H1 (cell line): ENCODE measurements around the gene LIAS. TPM values are rescaled to one million over a fixed set of nuclear protein-coding genes. Genes with fewer than 3 reads are reported as not detected.

ENCODE experiments used
- BCL11A ChIP-seq, 2 experiments: IDR thresholded peaks; one replicate each; pipeline ENCODE4 v1.6.1; 2011; ENCODE audit warnings: low read depth in 2 of 2, low read length in 2 of 2, mild to moderate bottlenecking in 2 of 2
- EZH2 ChIP-seq: fragments of 200-600 bp; sonication (generic); IDR thresholded peaks from 2 replicates; pipeline ENCODE4 v1.7.1; 2012; ENCODE audit warnings: low read depth, mild to moderate bottlenecking, moderate library complexity, low read length, inconsistent platforms; ENCODE audit not compliant: severe bottlenecking
- FOSL1 ChIP-seq: IDR thresholded peaks from 2 replicates; pipeline ENCODE4 v1.6.1; 2011; ENCODE audit warnings: mild to moderate bottlenecking, low read depth, low read length, moderate library complexity; ENCODE audit not compliant: insufficient read depth
- POLR2A ChIP-seq, 2 experiments: IDR thresholded peaks; 1 replicate in 1 of 2; 2 replicates in 1 of 2; pipeline ENCODE4 v1.6.1; 2011; ENCODE audit warnings: low read depth in 2 of 2, low read length in 2 of 2, mild to moderate bottlenecking in 2 of 2; ENCODE audit errors: control extremely low read depth in 1 of 2
- polyA plus RNA-seq, 7 experiments: library from polyadenylated mRNA; depleted of rRNA in 3 of 7; stranded (reverse) in 5 of 7; unstranded in 2 of 7; fragments of >200 nt in 5 of 7; fragments of 200-250 nt in 2 of 7; gene quantifications; 1 replicate in 5 of 7; 2 replicates in 1 of 7; 4 replicates in 1 of 7; pipeline versions ENCODE4 v1.2.1 to v1.2.3, GENCODE V29; 2011 to 2013; ENCODE audit warnings: missing spikeins in 2 of 7, mixed read lengths in 2 of 7
- total RNA-seq: library from RNA; stranded (reverse); fragmentation: NEBNext Ultra II Directional; extraction: Animal tissue kit (Norgen Biotek cat#: 25700); gene quantifications from 2 replicates; pipeline ENCODE4 v1.2.1, GENCODE V29; 2021

The LIAS gene
- total and polyA plus RNA-seq, 2 of the 8 experiments (the other 6 are each of a cell fraction or from before 2014, with no cell fraction given) = 10.5 to 24.9 TPM

GRCh38 chr4:39480902-39481695, 22.2 kb downstream of the LIAS start (continued):
- no peak for TF ChIP-seq BCL11A (IDR thresholded peaks at IDR 0.05; ENCODE audit: low read depth in 2 of 2, low read length in 2 of 2)
- TF ChIP-seq EZH2 = no peak
- TF ChIP-seq FOSL1 = no peak
- TF ChIP-seq POLR2A (IDR thresholded peaks at IDR 0.05; ENCODE audit: control extremely low read depth in 1 of 2, low read depth in 2 of 2, low read length in 2 of 2) = no peak
- TF ChIP-seq, all 59 proteins: peak for 0
